HG03521 (cell line): ENCODE measurements around the gene RGPD6.
"Not testable (repeated sequence)": the region's sequence is repeated elsewhere in the genome, so short reads cannot be mapped to it uniquely, and the experiment has no call there.

Experiments used
- ATAC-seq: cut with Tn5 transposase; IDR thresholded peaks from one replicate; pipeline ENCODE4 v1.9.1; 2021; ENCODE audit warnings: mild to moderate bottlenecking, moderate library complexity; ENCODE audit not compliant: unreplicated experiment

RGPD6 gene

DNA sequence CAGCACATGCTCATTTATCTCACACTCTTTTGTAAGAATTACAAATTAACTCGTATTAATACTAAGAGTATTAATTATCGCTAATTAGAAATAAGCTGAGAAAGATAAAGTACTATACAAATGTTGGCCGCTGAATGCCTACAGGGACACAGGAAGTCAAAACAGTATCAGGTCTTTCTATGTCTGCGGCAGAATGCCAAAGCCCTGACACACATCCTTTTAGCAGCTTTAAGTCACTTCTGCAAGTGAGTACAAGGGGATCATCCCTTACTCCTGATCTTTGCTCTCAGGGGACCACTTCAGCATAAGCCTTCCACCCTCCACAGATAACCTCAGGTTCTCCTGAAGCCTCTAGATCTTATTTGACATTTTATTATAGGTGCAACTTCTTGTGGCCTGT lies 94.3 kb downstream of the RGPD6 start:
- not testable (repeated sequence) for ATAC-seq

- not testable (repeated sequence) for ATAC-seq
Observed at GRCh38 chr2:110481200-110481599, 95.8 kb downstream of the RGPD6 start.

GRCh38 chr2:110480084-110480483 lies 96.9 kb downstream of the RGPD6 start:
- not testable (repeated sequence) for ATAC-seq

DNA sequence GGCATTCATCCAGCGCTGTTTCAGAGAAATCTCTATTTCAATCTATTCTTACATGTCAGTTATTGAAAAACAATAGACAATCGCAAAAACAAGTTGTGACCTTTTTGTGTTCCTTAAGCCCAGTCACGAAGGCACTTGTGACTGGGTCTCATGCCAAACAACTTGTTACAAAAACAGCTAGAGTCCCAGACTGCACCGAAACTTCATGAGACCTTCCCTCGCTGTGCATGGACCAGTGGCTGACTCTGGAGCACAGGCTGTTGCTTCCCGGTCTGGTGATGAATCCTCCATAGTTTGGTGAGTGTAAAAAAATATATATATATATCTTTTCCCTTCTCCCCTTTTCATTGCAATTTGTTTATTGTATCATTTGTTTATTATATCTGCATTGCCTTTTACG lies 99.7 kb downstream of the RGPD6 start:
- ATAC-seq, result not testable (repeated sequence)

DNA sequence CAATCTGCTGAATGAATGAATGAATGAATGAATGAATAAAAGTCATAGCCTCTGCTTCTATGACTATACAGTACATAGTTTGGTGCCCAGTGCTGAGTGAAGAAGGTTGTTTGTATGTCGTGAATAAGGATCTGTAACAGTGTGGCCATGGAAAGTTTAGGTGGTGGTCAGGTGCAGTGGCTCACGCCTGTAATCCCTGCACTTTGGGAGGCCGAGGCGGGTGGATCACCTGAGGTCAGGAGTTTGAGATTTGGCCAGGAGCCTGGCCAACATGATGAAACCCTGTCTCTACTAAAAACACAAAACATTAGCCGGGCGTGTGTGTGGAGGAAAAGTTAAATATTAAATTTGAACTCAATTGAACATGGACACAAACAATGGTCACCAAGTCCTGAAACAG lies 100.1 kb downstream of the RGPD6 start:
- ATAC-seq, result not testable (repeated sequence)

- ATAC-seq, result not testable (repeated sequence)
Observed at GRCh38 chr2:110475627-110476359, 101.2 kb downstream of the RGPD6 start.

- ATAC-seq, result peak; percentile 95
Observed at GRCh38 chr2:110474898-110475297, 102.1 kb downstream of the RGPD6 start.

DNA sequence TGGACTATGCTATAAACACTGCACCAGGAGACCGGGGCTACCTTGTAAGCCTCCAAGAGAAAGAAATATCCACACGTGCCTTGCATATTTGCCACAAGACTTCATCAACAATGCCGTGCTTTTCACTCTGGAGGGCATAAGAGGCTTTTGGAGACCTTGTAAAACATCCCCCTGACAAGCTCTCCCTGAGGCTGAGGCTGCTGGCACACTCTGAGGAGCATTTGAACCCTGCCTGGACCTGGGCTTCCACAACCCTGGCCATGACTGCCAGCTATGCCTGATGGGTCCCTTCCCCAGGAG lies 104.0 kb downstream of the RGPD6 start:
- not testable (repeated sequence) for ATAC-seq

- not testable (repeated sequence) for ATAC-seq
Observed at GRCh38 chr2:110472171-110473058, 104.6 kb downstream of the RGPD6 start, which contains the start of gene LIMS4. Gene LIMS4, minus strand, starts transcription at chr2:110472816. Its CDS starts 38 bp downstream, at chr2:110472778.

DNA sequence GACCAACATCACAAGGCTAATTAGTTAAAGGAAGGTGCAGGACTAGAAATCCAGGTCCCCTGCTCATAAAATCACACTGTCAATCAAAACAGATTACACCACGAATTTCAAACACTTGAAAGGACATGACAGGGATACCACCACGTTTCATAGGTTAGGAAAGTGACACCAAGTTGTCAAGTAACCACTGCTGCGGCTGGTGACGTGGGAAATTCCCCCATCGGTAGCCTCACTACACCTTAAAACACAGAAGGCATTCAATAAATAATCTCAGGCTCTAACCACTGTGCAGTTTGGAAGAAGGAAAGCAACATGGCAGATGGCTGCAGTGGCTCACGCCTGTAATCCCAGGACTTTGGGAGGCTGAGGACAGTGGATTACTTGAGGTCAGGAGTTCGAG lies 108.1 kb downstream of the RGPD6 start:
- not testable (repeated sequence) for ATAC-seq

DNA sequence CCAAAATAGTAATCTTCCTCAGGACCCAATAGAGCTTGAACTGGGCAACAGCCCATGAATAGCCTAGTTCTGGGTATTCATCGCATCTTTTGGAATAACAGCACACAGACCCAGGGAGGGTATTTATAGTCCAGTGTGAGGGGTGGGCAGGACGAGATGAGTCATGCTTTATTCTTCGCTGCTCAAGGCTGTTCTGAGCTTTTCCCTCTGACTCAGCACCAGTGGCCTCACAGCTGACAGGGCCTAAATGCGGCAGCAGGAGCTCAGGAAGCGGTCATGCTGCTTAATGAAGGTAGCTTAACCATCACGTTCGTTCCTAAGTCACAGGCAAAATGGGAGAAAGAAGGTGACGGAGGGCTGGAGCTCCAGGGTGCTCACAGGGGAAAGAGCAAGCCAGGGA lies 111.7 kb downstream of the RGPD6 start:
- ATAC-seq, result peak; percentile 62
